GM12878 (cell line): Measurements from ENCODE around the gene TAF6L. TPM values are rescaled to one million over a fixed set of nuclear protein-coding genes. Genes with fewer than 3 reads are reported as not detected.

ENCODE experiments used
- BCLAF1 ChIP-seq: fragments of 450-650 bp; IDR thresholded peaks from 2 replicates; pipeline ENCODE4 v1.6.1; 2017; ENCODE audit warnings: antibody characterized with exemption, mild to moderate bottlenecking, moderate library complexity
- CBFB ChIP-seq: IDR thresholded peaks from 2 replicates; pipeline ENCODE4 v1.6.1; 2016; ENCODE audit warnings: antibody characterized with exemption, low read depth
- CBX3 ChIP-seq: fragments of 200-600 bp; sonication (generic); IDR thresholded peaks from 2 replicates; pipeline ENCODE4 v1.6.1; 2016; ENCODE audit warnings: low read depth, borderline replicate concordance
- ESRRA ChIP-seq: IDR thresholded peaks from 2 replicates; pipeline ENCODE4 v1.6.1; 2012; ENCODE audit warnings: mild to moderate bottlenecking, low read length, improper control_type of control experiment
- GABPA ChIP-seq: IDR thresholded peaks from 2 replicates; pipeline ENCODE4 v1.6.1; 2014; ENCODE audit warnings: antibody characterized with exemption, low read depth, mild to moderate bottlenecking, inconsistent platforms
- HDAC6 ChIP-seq: fragments of 200-600 bp; sonication (generic); IDR thresholded peaks from one replicate; pipeline ENCODE4 v1.8.0; 2017; ENCODE audit warnings: antibody characterized with exemption; ENCODE audit not compliant: unreplicated experiment
- HSF1 ChIP-seq: fragments of 150-350 bp; IDR thresholded peaks from 2 replicates; pipeline ENCODE4 v1.6.1; 2014; ENCODE audit warnings: mild to moderate bottlenecking, low read depth, low read length
- NBN ChIP-seq: fragments of 450-650 bp; IDR thresholded peaks from 2 replicates; pipeline ENCODE4 v1.6.1; 2016
- NR2C2 ChIP-seq: IDR thresholded peaks from 2 replicates; pipeline ENCODE4 v1.6.1; 2011; ENCODE audit warnings: borderline replicate concordance, low read depth; ENCODE audit not compliant: control insufficient read depth, insufficient read length
- PAX5 ChIP-seq: IDR thresholded peaks from 2 replicates; pipeline ENCODE4 v1.6.1; 2011; ENCODE audit warnings: low read depth, low read length, borderline replicate concordance
- PKNOX1 ChIP-seq: fragments of 450-650 bp; IDR thresholded peaks from 2 replicates; pipeline ENCODE4 v1.6.1; 2016; ENCODE audit warnings: mild to moderate bottlenecking
- RUNX3 ChIP-seq: IDR thresholded peaks from 2 replicates; pipeline ENCODE4 v1.6.1; 2012; ENCODE audit warnings: low read length, inconsistent platforms
- SPI1 ChIP-seq: IDR thresholded peaks from 2 replicates; pipeline ENCODE4 v1.6.1; 2011; ENCODE audit warnings: low read depth, mild to moderate bottlenecking, low read length, moderate library complexity, borderline replicate concordance; ENCODE audit not compliant: insufficient read depth
- SRF ChIP-seq, 2 experiments: IDR thresholded peaks; 2 replicates each; pipeline ENCODE4 v1.6.1; 2011; ENCODE audit warnings: low read depth in 2 of 2, low read length in 2 of 2, mild to moderate bottlenecking in 1 of 2, moderate library complexity in 1 of 2
- YY1 ChIP-seq: IDR thresholded peaks from 2 replicates; pipeline ENCODE4 v1.6.1; 2011; ENCODE audit warnings: low read depth, mild to moderate bottlenecking, low read length
- polyA plus RNA-seq, 11 experiments: library from polyadenylated mRNA; depleted of rRNA in 4 of 11; unstranded in 6 of 11; stranded (reverse) in 5 of 11; fragments of >200 nt; fragmentation: Nextera tagmentation in 4 of 11; fragmentation: Illumina TruSeq in 1 of 11; extraction: Ambion mirVana in 4 of 11; extraction: Trizol in 1 of 11; gene quantifications; 1 replicate in 1 of 11; 2 replicates in 10 of 11; pipeline versions ENCODE4 v1.2.1 to v1.2.3, GENCODE V29; 2011 to 2016; ENCODE audit warnings: inconsistent platforms in 2 of 11, missing spikeins in 2 of 11, low read depth in 1 of 11
- total RNA-seq, 4 experiments: library from RNA; depleted of rRNA in 3 of 4; stranded (reverse); fragments of >200 nt in 3 of 4; fragmentation: Illumina TruSeq in 1 of 4; extraction: Trizol in 1 of 4; gene quantifications; 2 replicates each; pipeline versions ENCODE4 v1.2.1 to v1.2.3, GENCODE V29; 2013 to 2021
- TF ChIP-seq, protein P1 (sequence below): IDR thresholded peaks from 2 replicates; pipeline ENCODE4 v1.6.1; 2011; ENCODE audit warnings: low read depth, low read length, improper control_type of control experiment, borderline replicate concordance
- TF ChIP-seq, protein P2 (sequence below): IDR thresholded peaks from 2 replicates; pipeline ENCODE4 v1.6.1; 2011; ENCODE audit warnings: borderline replicate concordance, low read depth, mild to moderate bottlenecking, moderate library complexity, mixed read lengths, low read length; ENCODE audit not compliant: insufficient read depth; ENCODE audit errors: extremely low read length
- TF ChIP-seq, protein P3 (sequence below): fragments of 150-350 bp; IDR thresholded peaks from 2 replicates; pipeline ENCODE4 v1.6.1; 2016; ENCODE audit warnings: low read depth, low read length

The TAF6L gene
- total and polyA plus RNA-seq, 10 of the 15 experiments (the other 5 are each of a cell fraction or from before 2014, with no cell fraction given): 0.15 to 35.6 (median 19.0) TPM

DNA sequence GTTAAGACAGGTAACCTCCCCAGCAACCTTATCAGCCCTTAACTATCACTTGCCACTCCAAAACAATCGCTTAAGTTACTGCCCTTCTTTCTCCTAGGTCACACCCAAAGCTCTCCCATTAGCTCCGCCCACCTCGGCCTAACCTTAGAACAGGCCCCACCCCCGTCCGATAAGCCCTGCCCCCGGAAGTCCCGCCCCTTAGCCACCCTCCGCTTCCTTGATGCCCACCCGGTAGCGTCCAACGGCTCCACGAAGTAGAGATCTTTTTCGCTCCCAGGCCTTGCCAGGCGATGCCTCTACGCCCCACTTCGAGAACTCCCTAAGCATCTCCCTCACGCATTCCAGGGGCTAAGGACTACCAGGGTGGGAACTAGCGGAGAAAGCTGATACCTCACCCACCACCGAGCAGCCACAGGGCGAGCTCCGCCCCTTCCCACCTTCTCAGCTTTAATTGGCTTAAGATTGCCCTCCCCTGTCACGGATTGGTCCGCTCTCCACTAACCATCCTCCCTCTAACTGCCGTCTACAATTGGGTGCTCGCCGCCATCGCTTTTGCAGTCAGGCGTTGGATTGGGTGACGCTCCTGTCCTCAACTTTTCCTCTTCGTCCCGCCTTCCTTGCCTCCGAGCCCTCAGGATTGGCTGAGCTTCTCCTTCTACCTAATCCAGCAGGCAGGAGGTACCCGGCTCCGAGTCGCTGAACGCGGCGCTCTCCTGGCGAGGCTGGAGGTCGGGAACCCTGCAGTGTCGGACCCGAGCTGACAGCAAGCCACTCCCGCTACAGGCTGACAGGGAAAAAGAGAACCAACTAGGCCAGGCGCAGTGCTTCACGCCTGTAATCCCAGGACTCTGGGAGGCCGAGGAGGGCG, 17.2 kb upstream of the TAF6L start, which contains the start of gene ZBTB3 (continued):
- TF ChIP-seq, protein P1, sequence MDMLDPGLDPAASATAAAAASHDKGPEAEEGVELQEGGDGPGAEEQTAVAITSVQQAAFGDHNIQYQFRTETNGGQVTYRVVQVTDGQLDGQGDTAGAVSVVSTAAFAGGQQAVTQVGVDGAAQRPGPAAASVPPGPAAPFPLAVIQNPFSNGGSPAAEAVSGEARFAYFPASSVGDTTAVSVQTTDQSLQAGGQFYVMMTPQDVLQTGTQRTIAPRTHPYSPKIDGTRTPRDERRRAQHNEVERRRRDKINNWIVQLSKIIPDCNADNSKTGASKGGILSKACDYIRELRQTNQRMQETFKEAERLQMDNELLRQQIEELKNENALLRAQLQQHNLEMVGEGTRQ: no peak
- 0 out of 4 replicates have a peak, but pooled peaks of 1 of the 2 experiments have one; percentile 41 for TF ChIP-seq SRF (IDR thresholded peaks at IDR 0.05; ENCODE audit: low read depth in 2 of 2, low read length in 2 of 2)
- TF ChIP-seq HDAC6: no peak
- TF ChIP-seq CBX3: no peak
- TF ChIP-seq NBN: peak; percentile 90
- TF ChIP-seq RUNX3: peak; percentile 37; the same call in 1 of the 2 replicates
- no peak for TF ChIP-seq BCLAF1
- TF ChIP-seq SPI1: no peak
- TF ChIP-seq CBFB: peak; percentile 51; the same call in 1 of the 2 replicates
- no peak for TF ChIP-seq PAX5
- no peak for TF ChIP-seq NR2C2
- TF ChIP-seq YY1: peak; percentile 90
- no peak for TF ChIP-seq HSF1
- TF ChIP-seq ESRRA: no peak
- TF ChIP-seq, protein P2, sequence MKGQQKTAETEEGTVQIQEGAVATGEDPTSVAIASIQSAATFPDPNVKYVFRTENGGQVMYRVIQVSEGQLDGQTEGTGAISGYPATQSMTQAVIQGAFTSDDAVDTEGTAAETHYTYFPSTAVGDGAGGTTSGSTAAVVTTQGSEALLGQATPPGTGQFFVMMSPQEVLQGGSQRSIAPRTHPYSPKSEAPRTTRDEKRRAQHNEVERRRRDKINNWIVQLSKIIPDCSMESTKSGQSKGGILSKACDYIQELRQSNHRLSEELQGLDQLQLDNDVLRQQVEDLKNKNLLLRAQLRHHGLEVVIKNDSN: no peak
- peak; percentile 99 for TF ChIP-seq PKNOX1
- TF ChIP-seq, protein P3, sequence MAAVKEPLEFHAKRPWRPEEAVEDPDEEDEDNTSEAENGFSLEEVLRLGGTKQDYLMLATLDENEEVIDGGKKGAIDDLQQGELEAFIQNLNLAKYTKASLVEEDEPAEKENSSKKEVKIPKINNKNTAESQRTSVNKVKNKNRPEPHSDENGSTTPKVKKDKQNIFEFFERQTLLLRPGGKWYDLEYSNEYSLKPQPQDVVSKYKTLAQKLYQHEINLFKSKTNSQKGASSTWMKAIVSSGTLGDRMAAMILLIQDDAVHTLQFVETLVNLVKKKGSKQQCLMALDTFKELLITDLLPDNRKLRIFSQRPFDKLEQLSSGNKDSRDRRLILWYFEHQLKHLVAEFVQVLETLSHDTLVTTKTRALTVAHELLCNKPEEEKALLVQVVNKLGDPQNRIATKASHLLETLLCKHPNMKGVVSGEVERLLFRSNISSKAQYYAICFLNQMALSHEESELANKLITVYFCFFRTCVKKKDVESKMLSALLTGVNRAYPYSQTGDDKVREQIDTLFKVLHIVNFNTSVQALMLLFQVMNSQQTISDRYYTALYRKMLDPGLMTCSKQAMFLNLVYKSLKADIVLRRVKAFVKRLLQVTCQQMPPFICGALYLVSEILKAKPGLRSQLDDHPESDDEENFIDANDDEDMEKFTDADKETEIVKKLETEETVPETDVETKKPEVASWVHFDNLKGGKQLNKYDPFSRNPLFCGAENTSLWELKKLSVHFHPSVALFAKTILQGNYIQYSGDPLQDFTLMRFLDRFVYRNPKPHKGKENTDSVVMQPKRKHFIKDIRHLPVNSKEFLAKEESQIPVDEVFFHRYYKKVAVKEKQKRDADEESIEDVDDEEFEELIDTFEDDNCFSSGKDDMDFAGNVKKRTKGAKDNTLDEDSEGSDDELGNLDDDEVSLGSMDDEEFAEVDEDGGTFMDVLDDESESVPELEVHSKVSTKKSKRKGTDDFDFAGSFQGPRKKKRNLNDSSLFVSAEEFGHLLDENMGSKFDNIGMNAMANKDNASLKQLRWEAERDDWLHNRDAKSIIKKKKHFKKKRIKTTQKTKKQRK: peak; percentile 95
- peak; percentile 90 for TF ChIP-seq GABPA
